NCI-H69 (cell line): ENCODE results near the gene RIPPLY1.
"Not testable (repeated sequence)": the region's sequence is repeated elsewhere in the genome, so short reads cannot be mapped to it uniquely, and the experiment has no call there.

Experiments
- DNase-seq: peaks from one replicate; lab custom pipeline; 2025; lab: John Stamatoyannopoulos, UW

The RIPPLY1 gene

GRCh38 chrX:106912864-106913263, 9.7 kb upstream of the RIPPLY1 start:
- DNase-seq, result no peak

DNA sequence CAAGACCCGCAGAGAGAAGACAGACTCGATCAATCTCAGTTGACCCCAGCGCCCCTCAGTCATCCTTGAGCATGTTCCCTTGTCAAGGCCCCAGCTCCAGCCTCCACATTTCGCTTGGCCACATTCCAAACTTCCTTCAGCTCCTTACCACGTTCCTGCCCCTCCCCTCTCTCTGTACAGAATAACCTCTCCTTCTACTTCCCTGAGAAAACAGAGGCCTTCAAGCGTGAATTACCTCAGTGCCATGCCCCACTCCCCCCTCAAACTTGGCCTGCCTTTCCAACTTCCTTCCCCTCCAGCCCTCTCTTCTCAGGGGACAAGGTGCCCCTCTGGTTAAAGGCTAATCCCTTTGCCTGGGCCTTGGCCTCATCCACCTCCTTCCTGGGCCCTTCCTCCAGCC, 3.2 kb upstream of the RIPPLY1 start:
- no peak for DNase-seq

DNA sequence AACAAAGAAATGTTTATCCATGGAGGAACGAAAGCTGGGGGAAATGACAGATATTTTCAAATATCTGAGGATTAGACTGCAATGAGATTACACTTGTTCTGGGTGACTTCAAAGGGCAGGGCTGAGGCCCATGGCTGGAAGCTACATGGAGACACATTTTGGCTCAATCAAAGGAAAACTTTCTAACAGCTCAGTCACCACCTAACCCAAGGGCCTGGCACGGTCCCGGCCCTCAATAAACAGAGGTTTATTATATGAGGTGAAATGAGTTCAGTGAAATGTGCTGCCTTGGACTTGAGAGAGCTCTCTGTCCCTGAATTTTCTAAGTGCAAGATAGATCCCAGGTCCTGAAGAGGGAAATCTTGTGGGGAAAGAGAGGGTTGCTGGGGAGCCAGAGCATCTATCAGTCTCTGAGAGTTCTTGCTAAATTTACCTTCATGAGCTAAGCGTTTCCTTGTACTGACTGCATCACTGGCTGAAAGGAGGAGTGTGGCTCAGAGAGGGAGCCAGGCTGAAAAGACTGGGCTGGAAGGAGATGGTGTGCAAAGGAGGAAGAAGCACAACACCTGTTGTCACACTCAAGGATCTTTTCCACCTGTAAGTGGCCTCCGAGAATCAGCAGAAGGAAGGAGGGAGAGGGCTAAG, 2.0 kb upstream of the RIPPLY1 start:
- no peak for DNase-seq

GRCh38 chrX:106903856-106904528, 851 bp upstream of the RIPPLY1 start:
- DNase-seq, result no peak

- no peak for DNase-seq
Measured at GRCh38 chrX:106902684-106903083, 457 bp downstream of the RIPPLY1 start.

GRCh38 chrX:106901781-106902219, 1.3 kb downstream of the RIPPLY1 start:
- no peak for DNase-seq

GRCh38 chrX:106901341-106901740, 1.8 kb downstream of the RIPPLY1 start:
- DNase-seq, result no peak

- no peak for DNase-seq
Measured at GRCh38 chrX:106899841-106900240, 3.3 kb downstream of the RIPPLY1 start.

- DNase-seq, result no peak
Measured at GRCh38 chrX:106899276-106899675, 3.9 kb downstream of the RIPPLY1 start.

- peak; percentile 65 for DNase-seq
Measured at GRCh38 chrX:106898462-106898861, 4.7 kb downstream of the RIPPLY1 start.

GRCh38 chrX:106897259-106897658, 5.9 kb downstream of the RIPPLY1 start:
- DNase-seq, result no peak

DNA sequence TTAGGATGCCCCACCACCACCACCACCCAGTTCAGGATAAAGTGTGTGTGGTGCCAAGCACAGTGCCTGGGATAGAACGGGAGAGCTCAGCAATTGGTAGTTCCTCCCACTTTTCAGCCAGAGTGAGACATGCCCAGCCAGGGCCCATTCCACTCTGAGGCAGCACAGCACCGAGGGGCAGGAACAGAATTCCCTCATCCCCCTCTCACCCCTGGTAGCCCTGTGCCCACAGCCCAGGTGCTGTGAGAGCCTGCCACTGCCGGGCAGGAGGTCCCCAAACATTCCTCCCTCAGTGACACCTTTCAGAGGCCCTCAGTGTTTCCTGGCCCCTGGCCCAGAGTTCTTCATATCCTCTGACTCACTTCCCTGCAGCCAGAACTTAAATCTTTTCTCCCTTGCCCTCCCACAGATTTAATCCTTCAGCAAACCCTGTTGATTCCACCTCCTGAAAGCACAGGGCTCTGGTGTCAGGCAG, 8.1 kb downstream of the RIPPLY1 start:
- no peak for DNase-seq

GRCh38 chrX:106894392-106894909, 8.7 kb downstream of the RIPPLY1 start:
- DNase-seq, result peak; percentile 72

GRCh38 chrX:106891762-106892460, 11.2 kb downstream of the RIPPLY1 start:
- peak; percentile 1 for DNase-seq

- DNase-seq, result no peak
Measured at GRCh38 chrX:106889468-106889867, 13.7 kb downstream of the RIPPLY1 start.

DNA sequence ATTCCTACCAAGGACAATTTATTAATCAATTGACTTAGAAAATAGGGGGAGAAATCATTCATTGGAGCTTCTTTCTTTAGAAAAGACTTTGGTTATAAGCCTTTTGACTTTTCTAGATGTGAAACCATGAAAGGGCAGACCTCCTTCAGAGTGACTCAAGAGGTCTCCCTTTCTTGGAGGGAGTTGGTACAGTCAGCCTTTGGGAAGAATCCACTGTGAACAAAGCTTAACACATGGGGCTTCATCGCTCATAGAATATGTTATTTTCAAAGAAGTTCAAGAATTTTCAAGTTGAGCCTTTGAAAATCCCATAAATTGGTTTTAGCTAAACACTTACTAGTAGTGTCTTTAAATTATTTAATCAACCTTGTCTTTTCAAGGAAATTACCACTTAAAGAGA, 28.0 kb downstream of the RIPPLY1 start:
- DNase-seq, result no peak

DNA sequence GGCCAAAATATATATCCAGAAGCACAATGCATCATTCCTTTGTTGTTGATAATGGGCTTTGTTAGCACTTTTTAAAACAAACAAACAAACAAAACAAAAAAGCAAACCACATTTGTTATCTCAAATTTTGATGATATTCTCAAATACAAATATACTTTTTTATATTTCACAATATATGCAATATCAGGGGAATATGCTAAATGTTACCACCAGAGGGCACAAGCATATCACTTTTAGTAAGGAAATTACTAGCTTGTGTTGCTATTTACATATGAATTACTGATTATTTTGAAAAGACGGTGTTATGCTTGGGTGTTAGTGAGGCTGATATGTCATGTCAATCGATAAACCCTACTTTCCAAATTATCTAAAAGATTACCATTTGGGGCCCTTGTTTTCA, 29.1 kb downstream of the RIPPLY1 start:
- DNase-seq, result peak; percentile 48

GRCh38 chrX:106872796-106873195, 30.3 kb downstream of the RIPPLY1 start:
- not testable (repeated sequence) for DNase-seq

- DNase-seq, result no peak
Measured at GRCh38 chrX:106863697-106864096, 39.4 kb downstream of the RIPPLY1 start.

DNA sequence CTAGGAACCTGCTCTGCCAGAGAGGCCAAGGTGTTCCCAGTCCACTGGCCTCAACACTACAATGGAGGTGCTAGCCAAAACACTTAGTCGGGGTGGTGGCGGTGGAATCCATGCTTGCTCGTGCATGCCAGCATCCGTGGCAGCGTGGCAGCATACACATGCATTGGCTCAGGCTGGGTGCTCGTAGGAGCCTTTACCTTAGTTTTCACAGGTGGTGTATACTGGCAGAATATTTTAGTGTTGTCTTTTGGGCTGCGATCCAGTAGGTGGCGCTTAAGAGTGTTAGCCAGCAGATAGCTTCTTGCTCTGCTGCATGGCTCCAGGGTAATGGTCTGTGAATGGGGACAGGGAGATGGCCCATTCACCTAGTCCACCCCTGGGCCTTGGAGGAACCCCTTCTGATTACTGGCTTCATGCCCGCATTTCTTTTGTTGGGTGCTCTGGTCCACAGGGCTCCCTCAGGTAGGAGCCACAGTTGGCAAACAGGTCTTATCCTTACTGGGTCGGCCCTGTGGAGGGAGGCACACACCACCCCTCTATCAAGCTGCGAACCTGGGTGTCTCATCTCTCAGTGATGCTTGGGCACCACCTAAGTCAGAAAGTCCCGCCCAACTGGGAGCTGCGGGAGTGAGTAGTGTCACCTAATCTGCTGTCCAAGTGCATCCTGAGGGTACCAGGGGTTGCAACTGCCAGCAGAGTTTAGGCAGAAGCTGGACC, 40.0 kb downstream of the RIPPLY1 start:
- peak; percentile 21 for DNase-seq
